Gastrocnemius medialis (tissue), 4 donors: ENCODE measurements around the gene PPIB.

Experiments
- CTCF ChIP-seq, 5 experiments: fragments of 450-650 bp in 3 of 5; fragments of 200-600 bp in 2 of 5; sonication (generic) in 2 of 5; IDR thresholded peaks in 4 of 5; conservative IDR thresholded peaks in 1 of 5; 1 replicate in 4 of 5; 2 replicates in 1 of 5; pipeline ENCODE4 v1.5.1; 2016 to 2019; ENCODE audit warnings: antibody characterized with exemption in 5 of 5, mild to moderate bottlenecking in 3 of 5, moderate library complexity in 3 of 5
- POLR2A ChIP-seq, 2 donors: fragments of 450-650 bp; IDR thresholded peaks; one replicate each; pipeline ENCODE4 v1.6.1; 2017; ENCODE audit warnings: antibody characterized with exemption in 2 of 2, mild to moderate bottlenecking in 2 of 2, moderate library complexity in 2 of 2

GRCh38 chr15:64125978-64126377 lies 36.8 kb downstream of the PPIB start:
- TF ChIP-seq POLR2A (IDR thresholded peaks at IDR 0.05) (no peak), CTCF (IDR thresholded peaks at IDR 0.05 in 4 of 5, conservative IDR thresholded peaks at IDR 0.05 in 1 of 5) (no peak)
